Measurements from ENCODE around the gene NME5. TPM values are rescaled to one million over a fixed set of nuclear protein-coding genes. Genes with fewer than 3 reads are reported as not detected.
A peak's percentile ranks its signal among the peaks of the same experiment; 100 is the strongest.
"Not testable (repeated sequence)": the region's sequence is repeated elsewhere in the genome, so short reads cannot be mapped to it uniquely, and the experiment has no call there.

The NME5 gene
- total RNA-seq, 1 donor from 2014 or later: not detected

GRCh38 chr5:138091685-138092084 is 47.5 kb downstream of the NME5 start:
- H3K4me3 Mint-ChIP-seq: no peak overlapping the region
- no peak overlapping the region for H3K27ac Mint-ChIP-seq
- TF ChIP-seq CTCF (IDR thresholded peaks at IDR 0.05): no peak
- no peaks in the 10 kb centered on the region for H3K9me3 Mint-ChIP-seq
- POLR2A ChIA-PET: no interaction called here
- intact Hi-C loops (cut with micrococcal nuclease): no loop called here
- H3K27me3 Mint-ChIP-seq: peaks cover 11% of the 10 kb centered on the region
- ATAC-seq (ENCODE audit: low read depth) (no peak), DNase-seq (no peak)
- H3K36me3 Mint-ChIP-seq (ENCODE audit: low read depth): no peaks in the 10 kb centered on the region
- CTCF ChIA-PET: no interaction called here
- no peaks in the 10 kb centered on the region for H3K4me1 Mint-ChIP-seq

GRCh38 chr5:138083702-138084101 is 55.5 kb downstream of the NME5 start, which contains the start of gene WNT8A:
WNT8A (plus strand) TSS chr5:138084033; CDS start chr5:138084128, 95 bp downstream.
- no peak within 1 kb of the TSS for H3K27ac Mint-ChIP-seq
- H3K27me3 Mint-ChIP-seq: no peaks in the 10 kb centered on the region
- H3K4me3 Mint-ChIP-seq: no peak within 1 kb of the TSS
- no peak for TF ChIP-seq CTCF (IDR thresholded peaks at IDR 0.05)
- H3K36me3 Mint-ChIP-seq (ENCODE audit: low read depth): no peaks in the 10 kb centered on the region
- no peaks in the 10 kb centered on the region for H3K9me3 Mint-ChIP-seq
- peaks cover 15% of the 10 kb centered on the region for H3K4me1 Mint-ChIP-seq
- no peak for ATAC-seq (ENCODE audit: low read depth)
- ChIA-PET CTCF (no interaction called here), POLR2A (no interaction called here)
- intact Hi-C loops (cut with micrococcal nuclease): no loop called here
- DNase-seq: no peak

- ChIA-PET POLR2A (interaction anchor here (0.6 to 1.1 kb wide), 3 partner anchors 19 to 256 kb away, joined by 3 to 12 read pairs (median 7); partner anchors contain the start of gene FAM53C), CTCF (interaction anchor here (0.6 to 7.7 kb wide), 7 partner anchors 9 to 303 kb away, joined by 3 to 123 read pairs (median 5); no protein-coding TSS in a partner anchor)
- Mint-ChIP-seq H3K9me3 (no peaks in the 10 kb centered on the region), H3K4me1 (peaks cover 15% of the 10 kb centered on the region), H3K36me3 (ENCODE audit: low read depth) (no peaks in the 10 kb centered on the region), H3K27ac (no peak overlapping the region), H3K27me3 (no peaks in the 10 kb centered on the region), H3K4me3 (no peak overlapping the region)
- intact Hi-C loops (cut with micrococcal nuclease): no loop called here
- DNase-seq (no peak), ATAC-seq (ENCODE audit: low read depth) (no peak)
- no peak for TF ChIP-seq CTCF (IDR thresholded peaks at IDR 0.05)
Measured at GRCh38 chr5:138082033-138082432, 57.2 kb downstream of the NME5 start.

GRCh38 chr5:138078006-138078643 is 61.1 kb downstream of the NME5 start:
- H3K27me3 Mint-ChIP-seq: no peaks in the 10 kb centered on the region
- intact Hi-C loops (cut with micrococcal nuclease): no loop called here
- ChIA-PET POLR2A (interaction anchor here (1.2 kb wide), 1 partner anchor 55 kb away, joined by 5 read pairs; no protein-coding TSS in a partner anchor), CTCF (interaction anchor here (0.8 to 7.7 kb wide), 10 partner anchors 9 to 418 kb away, joined by 3 to 123 read pairs (median 6); no protein-coding TSS in a partner anchor)
- H3K9me3 Mint-ChIP-seq: no peaks in the 10 kb centered on the region
- no peak overlapping the region for H3K4me3 Mint-ChIP-seq
- DNase-seq: no peak
- no peak overlapping the region for H3K27ac Mint-ChIP-seq
- peaks cover 15% of the 10 kb centered on the region for H3K4me1 Mint-ChIP-seq
- H3K36me3 Mint-ChIP-seq (ENCODE audit: low read depth): no peaks in the 10 kb centered on the region
- no peak for ATAC-seq (ENCODE audit: low read depth)
- TF ChIP-seq CTCF (IDR thresholded peaks at IDR 0.05): no peak

- DNase-seq (no peak), ATAC-seq (ENCODE audit: low read depth) (peak; percentile 54)
- Mint-ChIP-seq H3K27ac (no peak overlapping the region), H3K4me3 (no peak overlapping the region), H3K27me3 (no peaks in the 10 kb centered on the region), H3K9me3 (no peaks in the 10 kb centered on the region), H3K4me1 (peaks cover 15% of the 10 kb centered on the region), H3K36me3 (ENCODE audit: low read depth) (no peaks in the 10 kb centered on the region)
- intact Hi-C loops (cut with micrococcal nuclease): loop anchor here (1.0 kb wide), 2 partner anchors 56 to 417 kb away; no protein-coding TSS in a partner anchor
- ChIA-PET POLR2A (interaction anchor here (1.2 kb wide), 1 partner anchor 56 kb away, joined by 5 read pairs; no protein-coding TSS in a partner anchor), CTCF (interaction anchor here (0.8 to 7.7 kb wide), 16 partner anchors 8 to 417 kb away, joined by 3 to 123 read pairs (median 4); no protein-coding TSS in a partner anchor)
- peak; percentile 67 for TF ChIP-seq CTCF (IDR thresholded peaks at IDR 0.05)
Measured at GRCh38 chr5:138077064-138077696, 62.0 kb downstream of the NME5 start.

GRCh38 chr5:138070026-138070425 is 69.2 kb downstream of the NME5 start:
- H3K4me1 Mint-ChIP-seq; H3K9me3 Mint-ChIP-seq; DNase-seq; H3K27me3 Mint-ChIP-seq; H3K36me3 Mint-ChIP-seq (ENCODE audit: low read depth); H3K4me3 Mint-ChIP-seq; intact Hi-C loops (cut with micrococcal nuclease); ATAC-seq (ENCODE audit: low read depth); H3K27ac Mint-ChIP-seq: not testable (repeated sequence)
- POLR2A ChIA-PET: interaction anchor here (1.3 kb wide), 1 partner anchor 36 kb away, joined by 6 read pairs; the partner anchor contains the start of gene FAM13B
- CTCF ChIA-PET: interaction anchor here (0.8 to 8.1 kb wide), 7 partner anchors 12 to 441 kb away, joined by 3 to 144 read pairs (median 5); partner anchors contain the start of genes FAM13B and NME5
